ENCODE data around the gene CDC42EP1.
A peak's percentile ranks its signal among the peaks of the same experiment; 100 is the strongest.
"Not testable (repeated sequence)": the region's sequence is repeated elsewhere in the genome, so short reads cannot be mapped to it uniquely, and the experiment has no call there.

The CDC42EP1 gene

DNA sequence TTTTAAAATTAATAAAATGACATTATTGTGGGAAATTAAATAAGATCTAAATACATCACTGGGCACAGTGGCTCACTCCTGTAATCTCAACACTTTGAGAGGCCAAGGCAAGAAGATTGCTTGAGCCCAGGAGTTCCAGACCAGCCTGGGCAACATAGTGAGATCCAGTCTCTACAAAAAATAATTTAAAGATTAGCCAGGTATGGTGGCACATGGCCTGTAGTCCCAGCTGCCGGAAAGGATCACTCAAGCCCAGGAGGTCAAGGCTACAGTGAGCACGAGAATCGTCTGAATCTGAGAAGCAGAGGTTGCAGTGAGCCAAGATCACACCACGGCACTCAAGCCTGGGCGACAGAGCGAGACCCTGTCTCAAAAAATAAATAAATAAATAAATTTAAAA, 25.1 kb upstream of the CDC42EP1 start:
- no peak for DNase-seq

- DNase-seq: peak; percentile 87
Measured at GRCh38 chr22:37538590-37539357, 21.5 kb upstream of the CDC42EP1 start.

- not testable (repeated sequence) for DNase-seq
Measured at GRCh38 chr22:37539790-37540189, 20.5 kb upstream of the CDC42EP1 start.

GRCh38 chr22:37542416-37542815, 17.9 kb upstream of the CDC42EP1 start:
- DNase-seq: not testable (repeated sequence)

DNA sequence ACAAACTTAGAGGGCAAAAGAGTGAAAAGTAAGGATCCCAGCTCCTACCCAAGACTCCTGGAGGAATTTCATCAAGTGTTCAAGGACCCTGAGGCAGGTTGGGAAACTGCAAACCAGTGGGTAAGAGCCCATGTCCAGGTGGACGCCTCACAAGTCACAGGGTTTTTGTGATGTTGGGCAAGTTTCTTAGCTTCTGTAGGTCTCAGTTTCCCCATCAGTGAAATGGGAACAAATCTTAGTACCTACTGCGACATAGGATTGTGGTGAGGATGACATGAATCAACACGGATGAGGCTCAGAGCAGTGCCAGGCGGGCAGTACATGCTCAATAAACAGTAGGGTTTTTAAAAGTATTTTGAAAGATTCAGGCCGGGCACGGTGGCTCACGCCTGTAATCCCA, 17.3 kb upstream of the CDC42EP1 start:
- no peak for DNase-seq

DNA sequence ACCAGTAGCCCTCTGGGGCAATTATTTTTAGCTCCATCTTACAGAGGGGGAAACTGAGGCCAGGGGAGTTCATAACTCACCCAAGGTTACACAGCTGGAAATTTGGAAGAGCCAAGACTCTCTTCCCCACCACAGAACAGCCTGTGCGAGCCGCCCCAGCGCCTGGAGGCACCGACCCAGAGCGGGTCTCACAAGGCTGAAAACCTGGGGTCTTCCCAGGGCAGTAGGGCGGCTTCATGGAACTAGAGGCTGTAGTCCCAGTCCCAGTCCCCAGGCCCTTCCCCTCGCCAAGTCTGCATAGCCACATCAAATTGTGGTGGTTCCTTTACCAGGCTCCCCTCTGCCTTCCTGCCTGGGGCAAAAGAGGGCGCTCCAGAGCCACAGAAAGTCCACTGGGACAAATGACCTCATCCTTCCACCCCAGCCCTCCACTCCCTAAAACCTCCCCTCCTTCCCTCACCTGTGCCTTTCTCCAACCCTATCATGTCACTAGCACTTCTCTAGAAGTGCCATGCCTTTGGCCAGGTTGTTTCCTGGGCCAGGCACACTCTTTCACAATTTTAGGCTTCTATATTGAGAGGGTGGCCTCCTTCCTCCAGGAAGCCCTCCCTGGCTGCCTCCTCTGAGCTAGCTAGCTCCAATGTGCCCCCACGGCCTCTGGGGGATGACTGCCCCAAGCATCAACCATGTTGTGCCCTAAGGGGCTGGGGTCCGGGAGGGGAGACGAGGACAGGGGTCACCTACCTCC, 15.2 kb upstream of the CDC42EP1 start:
- peak; percentile 34 to 45 for DNase-seq

DNA sequence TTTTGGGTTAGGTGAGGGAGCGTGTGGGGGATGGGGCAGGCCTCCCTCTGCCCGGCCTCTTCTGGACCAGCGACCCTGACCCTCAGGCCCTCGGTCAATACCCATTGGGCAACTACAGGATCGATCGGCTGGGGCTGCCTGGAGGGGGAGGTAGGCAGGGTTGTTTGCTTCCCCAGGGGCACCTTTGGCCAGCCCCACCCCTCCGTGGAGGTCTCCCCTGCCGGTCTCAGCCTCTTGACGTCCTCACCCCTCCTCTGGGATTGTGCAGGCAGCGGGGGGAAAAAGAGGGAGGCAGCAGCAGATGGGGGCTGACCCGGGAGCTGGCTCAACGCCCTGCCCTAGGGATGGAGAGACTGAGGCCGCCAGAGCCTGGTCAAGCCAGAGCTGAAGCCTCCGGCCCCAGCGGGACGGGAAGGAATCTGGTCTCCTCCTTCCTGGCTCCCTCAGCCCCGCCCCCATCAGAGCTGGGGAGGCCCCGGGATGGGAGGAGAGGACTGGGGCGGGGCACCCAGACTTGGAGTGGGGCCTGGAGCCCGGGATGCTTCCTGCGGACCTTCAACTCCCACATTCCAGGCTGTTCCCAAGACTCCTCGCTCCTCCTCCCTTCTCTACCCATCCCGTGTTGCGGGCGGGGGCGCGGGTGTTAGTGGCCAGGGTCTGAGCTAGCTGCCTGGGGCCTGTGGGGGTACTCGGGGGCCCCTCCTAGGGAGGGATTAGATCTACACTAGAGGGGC, 14.4 kb upstream of the CDC42EP1 start:
- DNase-seq: no peak

DNA sequence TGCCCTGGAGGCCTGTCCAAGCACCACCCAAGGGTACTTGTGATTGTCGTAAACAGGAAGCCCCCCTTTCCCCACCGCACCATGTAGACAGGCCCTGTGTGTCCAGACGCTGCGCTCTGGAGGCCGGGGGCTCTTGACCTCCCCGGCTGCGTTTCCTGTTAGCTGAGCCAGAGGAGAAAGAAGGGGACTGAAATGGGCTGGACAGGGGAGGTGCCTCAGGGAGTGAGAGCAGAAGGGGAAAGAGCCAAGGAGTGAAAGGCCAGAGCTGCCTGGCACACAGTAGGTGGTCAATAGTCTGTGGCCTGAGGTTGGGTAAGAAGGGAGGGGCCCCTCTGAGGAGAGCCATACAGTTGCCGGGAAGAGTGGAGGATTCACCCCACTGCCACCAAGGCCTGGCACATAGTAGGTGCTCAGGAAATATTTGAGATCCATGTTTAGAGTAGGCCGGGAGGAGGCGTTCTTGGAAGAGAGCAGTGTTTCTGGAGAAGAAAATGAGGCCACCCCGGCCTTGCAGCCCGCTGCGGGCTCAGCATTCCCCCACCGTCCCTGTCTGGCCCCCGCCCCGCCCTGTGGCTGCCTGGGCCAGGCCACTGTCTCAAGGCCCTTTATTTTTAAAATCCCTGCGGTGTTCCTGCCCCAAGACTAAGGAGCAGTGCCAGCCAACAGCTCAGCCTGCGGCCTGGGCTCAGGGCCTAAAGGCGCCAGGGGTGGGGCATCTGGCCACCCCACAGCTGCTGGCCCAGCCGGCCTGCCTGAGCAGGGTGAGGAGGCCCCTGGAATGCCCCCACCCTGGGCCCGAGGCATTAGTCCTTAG, 13.6 kb upstream of the CDC42EP1 start:
- DNase-seq: no peak

DNA sequence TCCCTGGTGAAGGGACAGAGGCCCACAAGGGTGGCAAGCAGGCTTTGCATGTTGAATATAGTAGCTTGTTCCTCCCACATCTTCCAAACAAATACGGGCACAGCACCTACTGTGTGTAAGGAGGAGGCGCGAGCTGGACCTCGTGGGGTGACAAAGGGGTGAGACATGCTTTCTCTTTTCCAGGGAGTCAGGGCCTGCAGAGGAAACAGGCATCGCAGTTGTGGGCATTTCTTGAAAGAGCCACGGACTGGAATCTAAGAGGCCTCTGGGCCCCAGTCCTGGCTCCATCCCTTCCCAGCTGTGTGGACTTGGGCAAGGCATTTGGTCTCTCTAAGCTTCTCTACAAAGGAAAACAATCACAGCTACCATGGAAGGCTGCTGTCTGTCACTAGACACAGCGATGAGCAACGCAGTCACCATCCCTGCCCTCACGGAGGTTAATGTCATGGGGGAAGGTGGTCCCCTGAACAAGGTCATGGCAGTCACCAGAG, 13.0 kb upstream of the CDC42EP1 start:
- no peak for DNase-seq

- no peak for DNase-seq
Measured at GRCh38 chr22:37549704-37550059, 10.6 kb upstream of the CDC42EP1 start.

DNA sequence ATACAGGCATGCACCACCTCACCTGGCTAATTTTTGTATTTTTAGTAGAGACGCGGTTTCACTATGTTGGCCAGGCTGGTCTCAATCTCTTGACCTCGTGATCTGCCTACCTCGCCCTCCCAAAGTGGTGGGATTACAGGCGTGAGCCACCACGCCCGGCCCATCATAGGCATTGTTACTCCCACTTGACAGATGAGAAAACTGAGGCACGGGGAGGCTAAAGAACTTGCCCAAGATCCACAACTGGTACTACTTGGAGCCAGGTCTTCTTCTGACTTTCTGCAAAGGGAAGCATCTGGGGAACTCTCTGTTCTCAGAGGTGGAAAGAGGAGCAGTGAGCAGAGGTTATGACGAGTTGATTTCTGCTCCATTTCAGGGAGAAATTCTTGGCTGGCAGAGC, 9.4 kb upstream of the CDC42EP1 start:
- DNase-seq: not testable (repeated sequence)

DNA sequence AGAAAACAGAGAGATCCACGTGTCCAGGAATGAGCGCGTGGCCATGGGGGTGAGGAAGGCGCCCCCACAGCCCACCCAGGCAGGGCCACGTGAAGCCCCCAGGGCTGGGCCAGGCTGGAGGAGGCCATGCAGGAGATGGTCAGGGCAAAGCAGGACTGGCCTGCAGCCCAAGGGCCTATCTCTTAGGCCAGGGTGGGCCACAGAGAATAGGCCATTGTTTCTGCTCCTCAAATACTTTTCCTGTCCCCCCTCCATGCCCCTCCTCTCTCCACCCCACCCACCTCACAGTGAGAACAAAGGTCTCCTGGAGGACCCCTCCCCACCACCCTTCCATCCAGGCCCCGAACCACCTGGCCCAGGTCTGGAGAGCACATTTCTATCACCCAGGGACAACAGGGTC, 8.3 kb upstream of the CDC42EP1 start:
- DNase-seq: no peak

DNA sequence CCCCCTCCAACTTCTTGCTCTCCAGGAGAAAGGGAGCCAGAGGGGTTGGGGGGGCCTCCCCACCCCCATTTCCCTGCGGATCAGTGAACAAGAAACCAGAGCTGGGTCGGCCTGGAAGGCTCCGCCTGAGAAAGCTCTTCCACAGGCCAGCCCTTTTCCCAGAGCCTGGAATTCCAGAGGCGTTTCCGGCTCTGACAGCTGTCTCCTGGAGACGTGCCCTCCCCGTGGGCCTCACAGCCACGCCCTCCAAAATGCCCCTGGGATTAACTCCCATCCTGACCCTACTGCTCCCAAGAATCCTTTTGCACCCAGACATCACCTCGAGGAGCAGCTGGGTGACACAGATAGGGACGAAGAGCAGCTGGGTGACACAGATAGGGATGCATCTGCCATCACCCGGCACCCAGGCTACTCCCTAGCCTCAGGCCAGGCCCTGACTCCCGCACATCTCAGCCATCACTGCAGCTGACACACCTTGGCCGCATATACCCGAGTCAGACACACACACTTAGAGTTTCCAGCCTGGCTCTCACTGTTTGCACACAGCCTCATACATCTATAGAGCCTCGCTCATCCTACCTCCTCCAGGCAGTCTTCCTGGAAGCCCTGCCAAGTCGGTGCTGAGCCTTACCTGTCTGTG, 7.6 kb upstream of the CDC42EP1 start:
- no peak for DNase-seq

DNA sequence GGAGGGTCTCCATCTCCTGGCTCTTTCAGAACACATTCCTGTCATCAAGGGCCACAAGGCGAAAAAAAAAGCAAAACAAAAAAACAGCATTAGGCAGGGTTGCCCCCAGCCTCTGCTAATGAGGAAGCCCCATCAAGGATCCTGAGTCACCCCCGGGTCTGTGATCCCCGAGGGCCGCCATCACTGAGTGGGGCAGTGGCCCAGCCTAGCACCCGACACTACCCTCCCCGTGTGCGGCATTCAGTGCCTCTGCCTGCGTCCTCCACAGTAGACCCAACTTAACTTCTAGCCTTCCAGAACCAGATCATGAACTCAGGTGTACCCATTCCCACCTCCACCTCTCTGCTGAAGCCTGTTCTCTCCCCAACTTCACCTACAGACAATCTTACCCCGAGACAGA, 6.6 kb upstream of the CDC42EP1 start:
- DNase-seq: no peak

- DNase-seq: no peak
Measured at GRCh38 chr22:37555029-37555428, 5.3 kb upstream of the CDC42EP1 start.

DNA sequence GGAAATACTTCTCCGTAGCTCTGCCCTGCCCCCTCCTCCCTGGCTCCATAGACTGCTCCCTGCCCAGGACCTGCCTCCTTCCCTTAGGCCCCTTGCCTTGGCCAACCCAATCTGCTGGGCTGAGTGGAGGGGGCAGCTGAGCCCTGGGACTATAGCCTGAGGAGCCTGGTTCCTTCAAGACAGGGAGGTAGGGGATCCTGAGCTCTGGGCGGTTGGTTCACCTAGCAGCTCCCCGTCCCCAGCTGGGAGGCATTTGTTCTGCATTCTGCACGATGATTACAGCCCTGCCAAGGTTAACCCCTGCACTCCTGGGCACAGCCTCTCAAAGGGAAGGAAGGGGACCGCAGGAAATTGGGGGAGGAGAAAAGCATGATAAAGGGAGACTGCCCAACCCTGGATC, 3.6 kb upstream of the CDC42EP1 start:
- DNase-seq: no peak

GRCh38 chr22:37557321-37558001, 2.8 kb upstream of the CDC42EP1 start:
- no peak for DNase-seq

- no peak for DNase-seq
Measured at GRCh38 chr22:37558815-37559214, 1.5 kb upstream of the CDC42EP1 start.

DNA sequence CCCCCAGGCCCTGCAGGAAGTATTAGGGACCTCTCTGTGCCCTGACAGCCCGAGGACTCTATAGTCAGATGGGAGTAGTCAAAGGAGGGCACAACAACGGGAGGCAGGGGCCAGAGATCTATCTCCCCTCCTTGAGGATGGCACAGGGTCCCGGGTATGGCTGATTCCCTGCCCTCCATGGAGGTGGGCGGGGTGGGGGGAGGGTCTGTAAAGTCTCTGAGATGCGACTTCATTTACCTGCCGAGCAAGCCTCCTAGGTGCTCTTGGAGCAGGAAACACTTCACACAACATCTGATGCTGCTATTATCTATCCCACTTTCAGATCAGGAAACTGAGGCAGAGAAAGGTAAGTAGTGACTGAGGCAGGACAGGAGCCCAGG, 769 bp upstream of the CDC42EP1 start:
- no peak for DNase-seq

GRCh38 chr22:37560608-37561211, 430 bp downstream of the CDC42EP1 start:
- no peak for DNase-seq

Measured in activated CD4-positive, alpha-beta T cell treated with anti-CD3 and anti-CD28 coated beads, Interleukin-2, amount 50 U/mL, for 4 hours (primary cell).